Activated CD8-positive, alpha-beta T cell treated with anti-CD3 and anti-CD28 coated beads, Interleukin-2, amount 10 ng/mL, durations not matched to agents 7 days and 5 days (primary cell): ENCODE measurements around the gene CENATAC. TPM values are rescaled to one million over a fixed set of nuclear protein-coding genes. Genes with fewer than 3 reads are reported as not detected.

Source experiments
- ATAC-seq: fragments of 150-1000 bp; cut with Tn5 transposase; one replicate; pipeline ENCODE4 v1.10.0; 2021; ENCODE audit warnings: moderate library complexity
- CTCF ChIA-PET: fragments of 350-600 bp; sonication (Branson Sonifier 250); formaldehyde crosslinking; loops from one replicate; lab custom pipeline; 2021; ENCODE audit warnings: antibody characterized with exemption; lab: Charles Lee
- POLR2A ChIA-PET: fragments of 350-600 bp; sonication (Branson Sonifier 250); formaldehyde crosslinking; loops from one replicate; lab custom pipeline; 2021; ENCODE audit warnings: antibody characterized with exemption; lab: Charles Lee
- DNase-seq: peaks from one replicate; pipeline ENCODE4 v3.0.0-alpha.2; 2020
- H3K27ac Mint-ChIP-seq: one replicate; pipeline ENCODE4 v1.8.0; 2021; ENCODE audit warnings: mild to moderate bottlenecking, mixed read lengths
- H3K27me3 Mint-ChIP-seq: one replicate; pipeline ENCODE4 v1.8.0; 2021; ENCODE audit warnings: low read depth, mixed read lengths
- H3K36me3 Mint-ChIP-seq: one replicate; pipeline ENCODE4 v1.8.0; 2021; ENCODE audit warnings: low read depth, mixed read lengths
- H3K4me1 Mint-ChIP-seq: one replicate; pipeline ENCODE4 v1.8.0; 2021; ENCODE audit warnings: low read depth, mixed read lengths
- H3K4me3 Mint-ChIP-seq: one replicate; pipeline ENCODE4 v1.8.0; 2021; ENCODE audit warnings: mild to moderate bottlenecking, mixed read lengths
- H3K9me3 Mint-ChIP-seq: one replicate; pipeline ENCODE4 v1.8.0; 2022; ENCODE audit warnings: mixed read lengths; ENCODE audit not compliant: insufficient read depth
- total RNA-seq, 2 experiments: library from RNA; stranded (reverse); gene quantifications; one replicate each; pipeline ENCODE4 v1.2.3, GENCODE V29; 2021

Gene CENATAC
- total RNA-seq, 2 experiments from 2014 or later: 39.3 to 41.1 TPM

GRCh38 chr11:119018074-119018938 is 20.4 kb downstream of the CENATAC start, which contains the start of the genes RPS25 and TRAPPC4:
RPS25 (minus strand) TSS chr11:119018343; CDS start chr11:119018284, 59 bp downstream.
TRAPPC4 (plus strand) TSS chr11:119018766; CDS start chr11:119018796, 30 bp downstream.
- no peaks in the 10 kb centered on the region for H3K9me3 Mint-ChIP-seq
- H3K4me3 Mint-ChIP-seq: peak within 1 kb of the TSS; percentile 99
- DNase-seq (peak; percentile 98), ATAC-seq (peak; percentile 93)
- H3K4me1 Mint-ChIP-seq: peaks cover 48% of the 10 kb centered on the region
- POLR2A ChIA-PET: interaction anchor here (0.6 to 4.1 kb wide), 17 partner anchors 9 to 278 kb away, joined by 3 to 37 read pairs (median 4); partner anchors contain the start of genes CENATAC, DDX6, HYOU1 and SLC37A4
- peak within 1 kb of the TSS; percentile 100 for H3K27ac Mint-ChIP-seq
- H3K27me3 Mint-ChIP-seq: no peaks in the 10 kb centered on the region
- CTCF ChIA-PET: interaction anchor here (0.7 to 2.5 kb wide), 6 partner anchors 13 to 92 kb away, joined by 3 to 12 read pairs (median 4); partner anchors contain the start of genes BCL9L, CENATAC and SLC37A4
- peaks cover 77% of the 10 kb centered on the region for H3K36me3 Mint-ChIP-seq

GRCh38 chr11:119019996-119020395 is 22.1 kb downstream of the CENATAC start:
- peak overlapping the region; percentile 99 for H3K4me3 Mint-ChIP-seq

GRCh38 chr11:119021631-119022030 is 23.7 kb downstream of the CENATAC start:
- H3K36me3 Mint-ChIP-seq: peaks cover 72% of the 10 kb centered on the region
- H3K4me1 Mint-ChIP-seq: peaks cover 48% of the 10 kb centered on the region

More at GRCh38 chr11:119019996-119020395, 22.1 kb downstream of the CENATAC start:
- Mint-ChIP-seq H3K9me3 (no peaks in the 10 kb centered on the region), H3K4me1 (peaks cover 58% of the 10 kb centered on the region), H3K27ac (peak overlapping the region; percentile 100), H3K36me3 (peaks cover 79% of the 10 kb centered on the region), H3K27me3 (no peaks in the 10 kb centered on the region)
- CTCF ChIA-PET: interaction anchor here (0.9 to 2.5 kb wide), 3 partner anchors 9 to 22 kb away, joined by 3 to 12 read pairs (median 9); partner anchors contain the start of genes CENATAC and SLC37A4
- ATAC-seq (no peak), DNase-seq (no peak)
- POLR2A ChIA-PET: interaction anchor here (0.9 to 4.1 kb wide), 8 partner anchors 7 to 229 kb away, joined by 3 to 37 read pairs (median 18); partner anchors contain the start of genes CENATAC, DDX6, DPAGT1 and HYOU1

GRCh38 chr11:119023741-119024140 is 25.8 kb downstream of the CENATAC start:
- peak overlapping the region; percentile 50 for H3K27ac Mint-ChIP-seq
- CTCF ChIA-PET: no interaction called here
- no peak overlapping the region for H3K4me3 Mint-ChIP-seq
- no peaks in the 10 kb centered on the region for H3K27me3 Mint-ChIP-seq
- ATAC-seq: no peak
- H3K4me1 Mint-ChIP-seq: peaks cover 45% of the 10 kb centered on the region
- peaks cover 57% of the 10 kb centered on the region for H3K36me3 Mint-ChIP-seq
- H3K9me3 Mint-ChIP-seq: no peaks in the 10 kb centered on the region
- no peak for DNase-seq
- POLR2A ChIA-PET: no interaction called here

More at GRCh38 chr11:119021631-119022030, 23.7 kb downstream of the CENATAC start:
- Mint-ChIP-seq H3K27me3 (no peaks in the 10 kb centered on the region), H3K27ac (no peak overlapping the region), H3K4me3 (no peak overlapping the region), H3K9me3 (no peaks in the 10 kb centered on the region)
- CTCF ChIA-PET: interaction anchor here (2.0 kb wide), 1 partner anchor 10 kb away, joined by 7 read pairs; the partner anchor contains the start of gene SLC37A4
- DNase-seq (no peak), ATAC-seq (no peak)
- POLR2A ChIA-PET: no interaction called here

- ATAC-seq (no peak), DNase-seq (no peak)
- peaks cover 59% of the 10 kb centered on the region for H3K36me3 Mint-ChIP-seq
- H3K27me3 Mint-ChIP-seq: no peaks in the 10 kb centered on the region
- CTCF ChIA-PET: no interaction called here
- H3K9me3 Mint-ChIP-seq: no peaks in the 10 kb centered on the region
- peaks cover 53% of the 10 kb centered on the region for H3K4me1 Mint-ChIP-seq
- no peak overlapping the region for H3K4me3 Mint-ChIP-seq
- H3K27ac Mint-ChIP-seq: no peak overlapping the region
- POLR2A ChIA-PET: interaction anchor here (0.6 kb wide), 1 partner anchor 25 kb away, joined by 3 read pairs; no protein-coding TSS in a partner anchor
Observed at GRCh38 chr11:119024430-119025098, 26.6 kb downstream of the CENATAC start.

GRCh38 chr11:119025099-119025473 is 27.1 kb downstream of the CENATAC start:
- H3K36me3 Mint-ChIP-seq: peaks cover 54% of the 10 kb centered on the region
- ChIA-PET POLR2A (interaction anchor here (0.6 to 1.0 kb wide), 2 partner anchors 26 to 69 kb away, joined by 3 read pairs; no protein-coding TSS in a partner anchor), CTCF (no interaction called here)
- no peaks in the 10 kb centered on the region for H3K9me3 Mint-ChIP-seq
- peaks cover 52% of the 10 kb centered on the region for H3K4me1 Mint-ChIP-seq
- H3K27ac Mint-ChIP-seq: no peak overlapping the region
- DNase-seq (no peak), ATAC-seq (no peak)
- H3K27me3 Mint-ChIP-seq: no peaks in the 10 kb centered on the region
- no peak overlapping the region for H3K4me3 Mint-ChIP-seq

- ChIA-PET CTCF (no interaction called here), POLR2A (interaction anchor here (1.0 kb wide), 1 partner anchor 69 kb away, joined by 3 read pairs; no protein-coding TSS in a partner anchor)
- no peak for ATAC-seq
- H3K4me1 Mint-ChIP-seq: peaks cover 47% of the 10 kb centered on the region
- H3K9me3 Mint-ChIP-seq: no peaks in the 10 kb centered on the region
- peak overlapping the region; percentile 53 for H3K27ac Mint-ChIP-seq
- H3K36me3 Mint-ChIP-seq: peaks cover 53% of the 10 kb centered on the region
- no peak for DNase-seq
- no peak overlapping the region for H3K4me3 Mint-ChIP-seq
- H3K27me3 Mint-ChIP-seq: no peaks in the 10 kb centered on the region
Observed at GRCh38 chr11:119025541-119025940, 27.6 kb downstream of the CENATAC start.

GRCh38 chr11:119025978-119026766 is 28.2 kb downstream of the CENATAC start:
- Mint-ChIP-seq H3K4me3 (no peak overlapping the region), H3K27ac (no peak overlapping the region), H3K9me3 (no peaks in the 10 kb centered on the region), H3K27me3 (no peaks in the 10 kb centered on the region), H3K4me1 (peaks cover 43% of the 10 kb centered on the region), H3K36me3 (peaks cover 51% of the 10 kb centered on the region)
- ATAC-seq (no peak), DNase-seq (no peak)
- CTCF ChIA-PET: no interaction called here
- POLR2A ChIA-PET: interaction anchor here (1.0 to 2.7 kb wide), 3 partner anchors 8 to 68 kb away, joined by 3 to 18 read pairs (median 4); partner anchors contain the start of genes RPS25 and TRAPPC4

- Mint-ChIP-seq H3K27me3 (no peaks in the 10 kb centered on the region), H3K4me3 (no peak overlapping the region), H3K4me1 (peaks cover 40% of the 10 kb centered on the region), H3K27ac (no peak overlapping the region), H3K36me3 (peaks cover 43% of the 10 kb centered on the region), H3K9me3 (no peaks in the 10 kb centered on the region)
- ChIA-PET CTCF (no interaction called here), POLR2A (interaction anchor here (1.1 to 2.7 kb wide), 3 partner anchors 9 to 30 kb away, joined by 3 to 18 read pairs (median 4); partner anchors contain the start of genes RPS25 and TRAPPC4)
- ATAC-seq: no peak
- DNase-seq: no peak
Observed at GRCh38 chr11:119026970-119027369, 29.0 kb downstream of the CENATAC start.

- Mint-ChIP-seq H3K27ac (no peak overlapping the region), H3K9me3 (no peaks in the 10 kb centered on the region), H3K4me3 (no peak overlapping the region), H3K36me3 (peaks cover 37% of the 10 kb centered on the region), H3K27me3 (no peaks in the 10 kb centered on the region), H3K4me1 (peaks cover 40% of the 10 kb centered on the region)
- no peak for ATAC-seq
- CTCF ChIA-PET: no interaction called here
- POLR2A ChIA-PET: interaction anchor here (0.6 to 2.7 kb wide), 4 partner anchors 10 to 141 kb away, joined by 3 to 18 read pairs (median 4); partner anchors contain the start of genes RPS25 and TRAPPC4
- DNase-seq: no peak
Observed at GRCh38 chr11:119027561-119028345, 29.8 kb downstream of the CENATAC start.
